Ecto neural progenitor cell (in vitro differentiated cells): ENCODE measurements around the gene SMCO3.
A peak's percentile ranks its signal among the peaks of the same experiment; 100 is the strongest.

Experiments used
- DNase-seq: peaks from one replicate; pipeline ENCODE4 v3.0.0-alpha.2; 2018; ENCODE audit warnings: low spot score

The SMCO3 gene

DNA sequence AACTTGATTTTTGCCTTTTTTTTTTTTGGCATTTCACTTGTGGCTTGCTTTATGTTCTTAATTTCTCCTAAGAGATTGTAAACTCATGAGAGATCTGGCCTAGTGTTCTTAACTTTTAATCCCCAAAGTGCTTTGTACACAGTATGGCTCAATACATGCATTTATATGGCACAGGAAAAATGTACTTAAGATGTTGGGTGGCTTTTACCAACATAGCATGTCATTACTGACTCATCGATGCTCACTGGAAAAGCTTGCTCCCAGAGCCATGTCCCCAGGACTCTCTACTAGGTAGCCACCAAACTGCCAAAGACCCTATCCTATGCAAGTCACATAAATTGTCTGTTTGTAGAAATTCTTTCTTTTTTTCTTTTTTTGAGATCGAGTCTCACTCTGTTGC lies 13.1 kb upstream of the SMCO3 start:
- DNase-seq: no peak

DNA sequence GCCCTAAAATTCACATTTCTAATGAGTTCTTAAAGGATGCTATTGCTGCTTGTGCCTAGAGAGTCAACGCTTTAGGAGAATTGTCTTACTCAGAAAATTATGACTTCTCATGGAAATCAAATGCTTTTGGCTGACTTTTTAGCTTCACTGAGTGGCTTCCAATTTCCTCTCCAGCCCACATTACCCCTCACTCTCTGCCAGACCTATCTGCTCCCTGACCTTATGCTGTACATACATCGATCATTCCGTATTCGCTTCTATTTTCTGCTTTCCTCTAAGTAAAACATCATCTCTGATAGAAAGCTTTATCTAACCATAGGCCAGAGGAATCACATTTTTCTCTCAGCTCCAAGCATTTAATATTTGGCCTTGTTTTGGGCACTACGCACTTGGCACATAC lies 12.5 kb upstream of the SMCO3 start:
- no peak for DNase-seq

GRCh38 chr12:14825256-14825655 lies 11.3 kb upstream of the SMCO3 start:
- DNase-seq: no peak

DNA sequence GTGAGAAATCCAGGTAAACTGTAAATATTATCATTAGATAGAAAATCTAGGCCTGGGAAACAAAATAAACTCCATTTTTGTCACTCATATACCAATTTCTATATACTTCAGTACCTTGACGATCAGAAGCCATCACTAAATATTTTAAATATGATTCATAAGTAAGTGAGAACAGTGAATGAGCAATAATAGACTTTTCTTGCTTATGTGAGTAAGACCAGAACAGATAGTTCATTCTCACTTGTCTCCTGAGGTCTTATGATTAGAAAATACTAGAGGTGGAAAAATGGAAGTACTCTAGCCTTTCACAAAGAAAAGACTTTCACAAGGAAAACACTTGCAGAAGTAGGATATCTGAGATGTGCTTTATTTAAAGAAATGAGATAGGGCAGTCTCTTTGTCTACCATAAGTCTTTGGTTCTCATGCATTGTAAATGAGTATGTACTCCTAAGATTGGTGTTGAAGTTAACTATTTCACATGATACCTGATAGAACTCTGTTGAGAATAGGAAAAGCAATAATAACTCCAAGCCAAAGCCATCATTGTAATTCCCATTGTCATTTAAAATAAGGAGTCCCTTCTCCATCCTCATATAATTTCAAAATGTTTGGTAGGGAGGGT lies 10.1 kb upstream of the SMCO3 start:
- DNase-seq: no peak

DNA sequence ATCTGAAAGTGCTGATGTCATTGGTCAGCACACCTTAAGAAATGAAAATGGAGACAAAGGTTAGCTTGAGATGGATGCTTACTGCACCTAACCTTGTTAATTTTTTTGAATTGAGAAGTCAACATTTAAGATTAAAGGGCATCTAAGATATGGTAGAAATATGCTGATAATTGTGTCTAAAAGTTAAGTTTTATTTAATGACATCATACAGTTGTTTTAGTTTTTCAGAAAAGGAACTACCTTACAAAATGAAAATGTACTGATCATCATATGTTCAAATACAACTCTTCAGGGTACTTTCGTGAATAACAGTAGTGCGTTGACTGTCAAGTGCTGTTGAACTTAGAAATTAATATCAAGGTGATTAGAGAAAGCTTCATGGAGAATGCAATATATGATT lies 2.5 kb downstream of the SMCO3 start:
- no peak for DNase-seq

- no peak for DNase-seq
Measured at GRCh38 chr12:14810953-14811483, 3.0 kb downstream of the SMCO3 start.

DNA sequence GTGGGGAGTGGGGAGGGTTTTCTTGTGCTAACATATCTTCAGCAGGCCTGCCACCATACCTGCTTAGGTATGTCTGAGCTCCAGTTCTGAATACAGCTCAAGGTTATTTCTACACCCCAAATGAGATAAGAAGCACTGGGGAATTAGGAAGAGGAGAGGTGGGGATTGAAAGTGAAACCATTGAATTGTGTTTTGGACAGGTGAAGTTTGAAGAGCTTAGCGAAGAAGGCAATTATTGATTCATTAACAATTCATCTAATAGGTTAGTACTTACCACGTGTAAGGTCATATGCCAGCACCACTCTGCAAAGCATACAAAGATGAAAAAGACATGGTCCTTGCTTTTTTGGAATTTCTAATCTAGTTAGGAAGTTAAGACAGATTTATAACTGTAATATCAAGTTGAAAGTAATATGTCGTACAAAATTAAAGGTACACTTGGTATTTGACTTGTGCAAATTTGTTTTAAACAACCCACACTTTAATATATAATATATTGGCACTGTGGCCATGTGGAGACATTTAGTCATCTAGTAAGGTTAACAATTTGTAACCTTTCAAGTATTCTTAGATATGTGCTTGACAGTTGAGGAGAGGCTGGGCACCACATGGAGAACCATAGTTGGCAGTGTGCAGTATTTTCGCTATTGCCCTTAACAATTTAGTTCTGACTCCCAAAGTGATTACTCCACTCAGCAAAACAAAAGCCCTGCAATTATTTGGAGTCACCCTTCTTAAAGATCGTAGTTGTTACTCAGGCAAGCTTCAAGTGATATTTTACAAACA lies 3.6 kb downstream of the SMCO3 start:
- no peak for DNase-seq

DNA sequence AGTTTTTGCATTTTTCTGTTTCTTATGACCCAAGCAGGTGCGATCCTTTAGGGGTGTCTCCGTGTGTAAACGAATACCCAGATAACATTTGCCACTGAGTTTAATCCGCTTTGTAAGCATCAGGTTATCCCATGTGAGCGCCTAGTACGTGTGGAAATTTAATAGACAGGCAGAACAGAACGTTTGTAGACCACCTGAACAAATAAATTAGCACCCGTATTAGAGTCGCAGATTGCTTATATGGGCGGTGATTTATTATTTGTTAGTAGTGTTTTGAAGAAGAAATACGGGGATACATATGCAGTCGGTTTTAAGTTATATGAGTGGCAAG lies 10.2 kb downstream of the SMCO3 start:
- DNase-seq: no peak

- peak; percentile 92 for DNase-seq
Measured at GRCh38 chr12:14803011-14803829, 10.8 kb downstream of the SMCO3 start, which contains the start of the genes C12orf60 and WBP11. Gene C12orf60, plus strand, starts transcription at chr12:14803670. Its CDS starts 19,266 bp downstream, at chr12:14822936. Gene WBP11, minus strand, starts transcription at chr12:14803478. Its CDS starts 2,095 bp downstream, at chr12:14801383.

GRCh38 chr12:14802721-14803010 lies 11.3 kb downstream of the SMCO3 start:
- no peak for DNase-seq

DNA sequence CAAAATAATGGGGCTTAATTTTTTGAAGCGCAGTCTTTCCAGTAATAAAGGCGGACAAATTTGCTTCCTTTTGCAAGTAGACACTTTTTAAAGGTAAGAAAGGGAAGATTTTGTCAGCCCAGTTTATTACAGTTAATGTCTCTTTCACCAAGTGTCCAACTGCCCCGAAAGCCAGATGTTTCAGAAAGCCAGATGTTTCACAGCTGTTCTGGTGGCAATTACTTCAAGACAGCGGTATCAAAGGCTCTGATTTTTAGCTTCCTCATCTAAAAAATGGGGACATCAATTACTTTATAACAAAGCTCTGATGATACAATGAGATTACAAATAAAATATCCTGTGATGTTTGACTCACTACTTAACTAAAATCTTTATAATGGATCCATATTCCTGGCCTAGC lies 11.7 kb downstream of the SMCO3 start:
- DNase-seq: no peak

- no peak for DNase-seq
Measured at GRCh38 chr12:14795028-14795448, 18.9 kb downstream of the SMCO3 start.

GRCh38 chr12:14785568-14785967 lies 28.4 kb downstream of the SMCO3 start:
- no peak for DNase-seq

DNA sequence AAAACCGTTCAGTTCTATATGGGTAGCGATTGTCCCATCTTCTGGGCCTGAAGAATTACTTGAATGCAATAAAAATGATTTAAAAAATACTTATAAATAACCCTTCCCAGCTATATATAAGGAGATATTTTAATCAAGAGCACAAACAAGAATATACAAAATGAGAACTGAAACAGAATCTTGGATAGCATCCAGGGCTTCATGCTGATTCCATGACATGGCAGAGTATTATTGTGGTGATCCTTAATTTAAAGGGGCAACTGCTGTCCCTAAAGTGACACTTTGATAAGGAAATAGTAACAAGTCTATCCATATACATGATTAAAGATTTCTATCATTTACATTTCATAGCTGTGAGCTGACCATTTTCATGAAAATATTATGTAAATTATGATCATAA lies 29.5 kb downstream of the SMCO3 start:
- no peak for DNase-seq

DNA sequence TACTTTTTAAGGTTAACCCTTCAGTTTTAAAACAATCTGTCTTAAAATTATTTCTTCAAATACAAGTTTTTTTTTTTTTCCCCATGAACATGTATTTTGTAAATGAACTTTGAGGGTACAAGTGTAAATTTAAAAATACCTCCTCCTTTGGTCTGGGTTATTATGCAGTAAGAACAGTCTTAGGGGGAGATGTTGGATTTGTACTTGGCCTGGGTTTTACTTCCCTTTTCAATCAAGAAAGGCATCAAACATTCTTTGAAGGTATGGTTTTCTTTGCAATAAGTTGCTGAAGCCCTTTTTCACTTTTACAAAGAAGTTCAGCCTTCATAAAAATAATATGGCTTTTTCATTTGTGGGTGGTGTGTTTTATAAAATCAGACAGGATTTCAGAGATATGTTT lies 31.2 kb downstream of the SMCO3 start:
- no peak for DNase-seq

- DNase-seq: no peak
Measured at GRCh38 chr12:14781563-14781962, 32.4 kb downstream of the SMCO3 start.

DNA sequence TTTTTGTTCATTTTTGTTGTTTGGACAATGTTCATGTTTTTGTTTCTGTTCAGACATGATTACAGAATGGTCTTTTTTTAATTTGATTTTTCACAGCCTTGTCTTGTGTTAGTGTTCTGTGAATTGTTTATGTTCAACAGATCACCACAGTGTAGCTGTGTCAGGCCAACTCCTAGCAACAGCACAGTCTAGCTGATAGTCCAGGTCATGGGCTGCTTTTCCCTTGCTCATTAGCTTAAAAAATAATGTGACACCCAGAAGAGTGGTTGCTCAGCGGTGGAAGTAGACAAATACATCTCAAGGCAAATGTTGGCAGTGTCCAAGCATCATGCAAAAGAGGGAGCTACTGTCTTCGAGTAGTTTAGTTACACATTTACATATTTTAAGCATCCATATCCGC lies 33.1 kb downstream of the SMCO3 start:
- no peak for DNase-seq

GRCh38 chr12:14779834-14780233 lies 34.1 kb downstream of the SMCO3 start:
- no peak for DNase-seq

- DNase-seq: no peak
Measured at GRCh38 chr12:14777271-14777670, 36.7 kb downstream of the SMCO3 start.

DNA sequence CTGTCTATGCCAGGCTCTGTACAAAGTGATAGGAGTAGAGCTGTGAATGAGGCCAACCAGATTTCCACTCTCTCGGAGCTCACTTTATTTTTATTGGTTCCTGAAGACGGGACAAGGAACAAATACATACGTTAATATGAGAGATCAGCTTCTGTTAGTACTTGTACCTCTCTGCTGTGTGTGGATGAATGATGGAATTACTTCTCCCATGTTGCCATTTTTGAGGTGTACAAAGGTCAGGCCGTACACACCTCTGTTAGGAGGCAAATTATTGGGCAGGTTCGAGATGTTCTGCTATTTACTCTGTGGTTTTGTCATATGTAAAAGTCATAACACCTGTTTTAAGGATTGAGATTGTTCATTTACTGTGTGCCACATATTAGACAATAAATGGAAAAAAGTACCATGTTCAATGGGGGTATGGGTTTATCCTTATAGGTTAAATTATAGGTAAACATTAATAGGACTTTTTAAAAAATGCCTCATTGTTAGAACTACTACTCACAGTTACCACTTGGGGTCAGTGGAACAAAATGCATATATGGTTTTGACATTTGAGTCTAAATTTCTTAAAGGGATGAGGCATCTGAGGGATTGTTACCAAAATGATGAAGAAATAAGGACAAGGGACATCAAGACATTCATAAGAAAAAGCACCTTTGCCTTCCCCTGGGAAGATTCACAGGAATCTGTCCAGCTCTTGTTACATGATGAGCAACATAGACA lies 37.6 kb downstream of the SMCO3 start:
- DNase-seq: no peak

DNA sequence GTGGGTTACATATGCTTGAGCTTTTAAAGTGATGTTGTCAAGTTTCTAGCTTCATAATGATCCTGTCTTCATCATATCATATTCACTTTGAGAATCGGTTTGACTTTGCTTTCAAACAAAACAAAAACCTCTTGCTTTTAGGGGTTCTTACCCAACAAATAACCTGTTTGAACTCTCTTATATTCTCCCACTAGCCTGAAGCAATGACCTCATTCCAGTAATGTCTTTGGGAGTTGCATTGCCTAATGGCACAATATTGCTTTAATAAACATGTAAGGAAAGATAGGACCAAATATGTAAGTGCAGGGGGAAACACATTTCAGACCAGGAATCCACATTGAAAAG lies 38.4 kb downstream of the SMCO3 start:
- DNase-seq: no peak

DNA sequence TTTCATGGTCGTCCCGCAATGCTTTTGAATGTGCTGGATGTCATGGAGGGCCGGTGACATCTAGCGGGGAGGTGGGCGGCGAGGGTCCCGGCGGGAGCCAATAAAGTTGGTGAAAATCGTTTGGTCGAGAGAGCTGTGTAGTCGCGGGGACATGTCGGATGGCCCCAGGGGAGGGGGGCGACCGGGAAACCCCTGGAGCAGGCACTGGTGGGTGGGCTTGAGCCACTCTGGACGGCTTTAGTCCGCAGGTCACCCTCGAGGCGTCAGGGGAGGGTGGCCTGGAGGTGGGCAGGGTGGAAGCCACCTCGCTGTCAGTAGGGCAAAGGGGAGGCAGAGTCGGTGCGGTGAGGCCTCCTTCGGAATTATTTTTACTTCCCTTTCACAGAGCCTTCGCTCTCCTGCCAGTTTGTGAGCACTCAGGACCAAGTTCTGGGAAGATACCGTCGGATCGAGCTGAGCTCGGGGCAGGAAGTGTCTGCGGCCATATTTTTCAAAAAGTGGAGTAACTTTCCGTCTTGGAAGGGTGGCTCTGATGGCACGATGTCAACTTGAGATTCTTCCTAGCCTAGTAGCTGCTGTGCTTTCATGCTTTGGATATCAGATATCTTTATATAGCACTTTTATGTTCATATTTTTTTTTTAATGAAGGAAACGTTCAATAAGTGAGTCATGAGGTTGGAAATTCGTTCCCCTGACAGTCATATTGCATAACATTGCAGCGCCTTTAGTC lies 38.9 kb downstream of the SMCO3 start:
- DNase-seq: peak; percentile 76
